Gastroesophageal sphincter (tissue), 3 donors: Measurements from ENCODE around the gene MEG3.

Experiments
- CTCF ChIP-seq, 4 experiments: fragments of 200-600 bp in 2 of 4; fragments of 450-650 bp in 2 of 4; sonication (generic) in 1 of 4; IDR thresholded peaks; one replicate each; pipeline ENCODE4 v1.5.1; 2017 to 2019; ENCODE audit warnings: antibody characterized with exemption in 4 of 4, mild to moderate bottlenecking in 2 of 4, moderate library complexity in 2 of 4
- EP300 ChIP-seq: sonication (generic); formaldehyde crosslinking; IDR thresholded peaks from one replicate; pipeline ENCODE4 v1.6.1; 2017; ENCODE audit warnings: antibody characterized with exemption, mild to moderate bottlenecking
- POLR2A ChIP-seq, 2 donors: fragments of 450-650 bp; IDR thresholded peaks; one replicate each; pipeline ENCODE4 v1.6.1; 2017; ENCODE audit warnings: antibody characterized with exemption in 2 of 2, mild to moderate bottlenecking in 2 of 2, moderate library complexity in 1 of 2

DNA sequence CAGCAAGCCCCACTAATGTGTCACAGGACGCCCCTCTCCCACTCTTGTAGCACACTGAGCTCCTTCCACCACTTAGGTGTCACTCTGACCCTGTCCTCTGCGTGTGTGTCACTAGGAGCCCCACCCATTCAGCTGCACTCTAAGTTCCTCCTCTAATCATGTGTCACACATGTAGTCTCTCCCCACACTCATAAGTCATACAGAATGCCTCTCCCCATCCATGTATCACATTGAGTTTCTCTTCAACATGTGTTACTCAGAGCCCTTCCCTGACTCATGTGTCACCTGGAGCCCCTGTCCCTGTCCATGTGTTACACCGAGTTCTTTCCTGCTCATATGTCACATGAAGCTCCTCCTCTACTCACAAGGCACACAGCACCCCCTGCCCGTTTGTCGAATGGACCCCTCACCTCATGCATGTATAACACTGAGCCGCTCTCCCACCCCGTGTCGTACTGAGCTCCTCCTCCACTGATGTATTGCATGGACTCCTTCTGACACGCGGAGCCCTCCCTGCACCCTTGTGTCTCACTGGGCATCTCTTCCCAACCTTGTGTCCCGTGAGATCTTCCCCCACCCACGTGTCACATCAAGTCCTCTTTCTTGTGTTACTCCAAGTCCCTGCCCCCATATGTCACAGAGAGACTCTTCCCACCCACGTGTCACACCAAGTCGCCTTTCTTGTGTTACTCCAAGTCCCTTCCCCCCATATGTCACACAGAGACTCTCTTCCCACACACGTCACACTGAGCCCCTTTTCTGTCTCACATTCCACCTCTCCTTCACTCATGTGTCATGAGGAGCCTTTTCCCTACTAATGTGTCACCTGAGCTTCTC lies 46.6 kb downstream of the MEG3 start:
- TF ChIP-seq CTCF (IDR thresholded peaks at IDR 0.05) (no peak), POLR2A (IDR thresholded peaks at IDR 0.05) (no peak), EP300 (no peak)
